Stimulated activated CD8-positive, alpha-beta memory T cell treated with anti-CD3 and anti-CD28 coated beads, Interleukin-15, amount 100 ng/mL, for 4 hours (primary cell): ENCODE results near the gene MCM5.
"Not testable (repeated sequence)": the region's sequence is repeated elsewhere in the genome, so short reads cannot be mapped to it uniquely, and the experiment has no call there.

Source experiments
- DNase-seq, 2 donors: peaks; one replicate each; pipeline ENCODE4 v3.0.0-alpha.2; 2020; ENCODE audit warnings: low read depth in 2 of 2

Gene MCM5

DNA sequence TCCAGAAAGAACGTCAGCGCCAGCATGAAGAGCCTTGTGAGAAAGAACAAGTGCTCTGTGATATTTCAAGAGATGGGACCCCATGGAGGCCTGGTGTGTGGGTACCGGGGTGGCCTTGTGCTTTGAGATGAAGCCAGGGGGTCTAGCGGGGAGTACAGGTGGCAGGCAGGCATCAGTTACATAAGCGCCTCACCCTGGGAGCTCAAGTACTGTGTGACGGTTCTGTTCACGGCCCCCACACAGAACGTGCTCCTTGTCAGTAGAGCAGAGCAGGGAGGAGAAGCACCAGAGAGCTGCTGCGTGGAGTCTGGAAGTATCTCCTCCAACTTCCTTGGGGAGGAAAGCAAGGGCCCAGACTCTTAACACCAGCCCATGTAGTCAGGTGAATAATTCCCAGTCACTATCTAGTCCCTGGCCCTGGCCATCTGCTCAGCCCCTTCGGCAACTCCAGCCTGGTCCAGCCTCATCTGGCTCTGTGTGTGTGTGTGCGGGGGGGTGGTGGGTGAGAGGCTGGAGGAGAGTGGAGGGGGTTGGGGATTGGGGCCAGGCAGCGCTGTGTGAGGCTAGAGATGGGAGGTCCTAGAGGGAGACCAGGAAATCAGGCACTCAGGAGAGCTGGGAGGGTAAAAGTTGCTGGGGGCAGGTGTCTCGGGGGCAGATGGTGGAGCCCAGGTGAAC lies 32.4 kb downstream of the MCM5 start:
- DNase-seq, result no peak

DNA sequence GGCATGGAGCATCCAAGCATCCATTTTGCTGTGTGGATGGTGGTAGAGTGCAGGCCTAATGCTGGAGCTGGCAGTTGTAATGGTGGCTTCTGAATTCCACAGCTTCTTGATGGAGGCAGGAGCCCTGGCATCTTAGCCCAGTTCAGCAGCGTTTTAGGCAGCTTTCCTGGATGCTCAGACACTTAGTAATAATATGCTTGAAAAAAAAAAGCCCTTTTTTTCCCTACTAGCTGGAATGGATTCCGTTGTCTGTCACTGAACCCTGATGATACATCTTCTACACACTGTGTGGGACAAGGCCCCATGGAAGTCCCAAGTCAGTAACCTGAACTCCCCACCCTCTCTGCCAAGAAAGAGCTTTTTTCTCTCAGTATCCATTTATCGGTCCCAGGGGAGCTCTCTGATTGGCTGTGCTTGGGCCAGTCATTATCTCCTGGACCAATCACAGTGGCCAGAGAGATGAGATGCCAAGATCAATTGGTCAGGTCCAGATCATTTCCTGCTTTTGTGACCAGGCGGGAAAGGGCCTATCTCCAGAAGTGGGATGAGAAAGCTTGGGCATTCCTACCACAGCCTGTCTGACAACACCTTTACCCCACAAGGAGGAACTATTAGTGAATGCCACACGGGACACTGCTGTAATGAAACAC lies 34.2 kb downstream of the MCM5 start:
- DNase-seq, result no peak

DNA sequence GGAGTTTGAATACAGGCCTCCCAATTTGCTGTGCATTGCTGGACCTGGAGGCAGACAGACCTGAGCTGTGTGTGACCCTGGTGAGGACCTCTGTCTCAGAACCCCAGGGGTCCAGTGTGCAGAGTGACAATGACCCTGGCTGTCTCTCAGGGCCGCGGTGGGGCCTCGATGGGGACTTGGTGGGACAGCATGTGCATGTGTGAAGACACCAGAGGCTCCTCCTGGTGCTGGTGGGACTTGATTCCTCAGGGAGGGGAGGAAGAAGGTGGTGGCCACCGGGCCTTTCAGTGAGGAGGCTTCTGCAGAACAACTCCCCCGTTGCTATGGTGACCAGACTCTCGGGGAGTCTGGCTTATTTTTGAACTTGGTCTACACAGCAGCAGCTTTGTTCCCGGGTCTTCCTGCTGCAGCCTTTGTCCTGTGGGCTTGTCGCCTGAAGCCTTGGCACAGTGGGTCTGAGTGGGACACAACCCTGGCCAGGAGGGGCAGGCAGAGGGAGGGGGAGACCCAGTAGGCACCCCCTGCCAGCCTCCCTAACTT lies 35.3 kb downstream of the MCM5 start:
- no peak for DNase-seq

DNA sequence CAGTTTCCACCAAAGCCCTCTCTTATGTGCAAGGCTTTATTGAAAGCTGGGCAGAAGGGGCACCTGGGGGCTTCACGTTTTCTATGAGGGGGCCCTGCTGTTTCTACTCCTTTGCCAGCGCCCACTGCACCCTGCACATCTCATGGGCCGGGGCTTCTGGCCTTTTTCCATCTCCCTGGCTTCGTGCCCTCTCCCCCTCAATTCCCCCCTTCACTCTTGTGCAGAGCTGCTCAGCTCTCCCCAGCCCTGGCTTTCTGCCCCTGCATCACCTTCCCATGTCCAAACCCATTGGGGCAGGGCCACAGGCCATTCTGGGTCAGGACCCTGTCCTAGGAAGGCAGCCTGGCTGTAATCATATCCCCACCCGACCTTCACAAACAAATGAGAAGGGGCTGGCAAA lies 36.5 kb downstream of the MCM5 start:
- no peak for DNase-seq

DNA sequence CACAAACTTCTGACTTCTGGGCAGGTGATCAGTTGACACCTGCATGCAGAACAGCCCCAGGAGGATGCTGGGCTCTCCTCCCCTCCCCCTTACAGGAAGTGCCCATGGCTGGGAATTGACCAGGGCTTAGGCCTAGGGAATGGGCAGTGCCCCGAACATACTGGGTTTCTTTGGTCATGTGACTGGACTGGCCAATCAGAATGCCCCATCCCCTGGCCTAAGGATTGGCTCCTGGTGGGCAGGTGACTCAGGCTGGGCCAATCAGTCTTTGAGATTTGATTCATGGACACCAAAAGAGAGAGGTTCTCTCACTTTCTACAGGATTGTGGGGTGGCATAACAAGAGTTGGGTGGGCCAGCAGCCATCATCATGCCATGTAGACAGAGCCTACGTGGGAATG lies 37.1 kb downstream of the MCM5 start:
- DNase-seq, result no peak

DNA sequence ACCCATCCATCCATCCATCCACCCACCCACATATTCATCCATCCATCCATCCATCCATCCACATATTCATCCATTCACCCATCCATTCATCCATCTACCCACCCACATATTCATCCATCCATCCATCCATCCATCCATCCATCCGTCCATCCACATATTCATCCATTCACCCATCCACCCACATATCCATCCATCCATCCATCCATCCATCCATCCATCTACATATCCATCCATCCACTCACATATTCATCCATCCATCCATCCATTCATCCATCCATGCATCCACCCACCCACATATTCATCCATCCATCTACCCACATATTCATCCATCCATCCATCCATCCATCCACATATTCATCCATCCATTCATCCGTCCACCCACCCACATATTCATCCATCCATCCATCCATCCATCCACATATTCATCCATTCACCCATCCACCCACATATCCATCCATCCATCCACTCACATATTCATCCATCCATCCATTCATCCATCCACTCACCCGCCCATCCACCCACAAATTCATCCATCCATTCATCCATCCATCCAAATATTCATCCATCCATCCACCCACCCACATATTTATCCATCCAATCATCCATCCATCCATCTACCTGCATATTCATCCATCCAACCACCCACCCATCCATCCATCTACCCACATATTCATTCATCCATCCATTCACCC lies 38.9 kb downstream of the MCM5 start:
- DNase-seq, result not testable (repeated sequence)

DNA sequence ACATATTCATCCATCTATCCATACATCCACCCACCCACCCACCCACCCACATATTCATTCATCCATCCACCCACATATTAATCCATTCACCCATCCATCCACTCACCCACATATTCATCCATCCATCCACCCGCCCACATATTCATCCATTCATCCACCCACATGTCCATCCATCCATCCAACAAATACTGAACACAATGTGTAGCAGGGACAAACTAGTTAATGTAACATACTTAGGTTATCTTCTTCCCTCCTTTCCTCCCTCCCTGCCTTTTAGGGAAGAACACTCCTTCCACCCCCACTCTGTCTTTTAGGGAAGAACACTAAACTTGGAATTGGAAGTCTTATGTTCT lies 39.4 kb downstream of the MCM5 start:
- DNase-seq, result no peak

DNA sequence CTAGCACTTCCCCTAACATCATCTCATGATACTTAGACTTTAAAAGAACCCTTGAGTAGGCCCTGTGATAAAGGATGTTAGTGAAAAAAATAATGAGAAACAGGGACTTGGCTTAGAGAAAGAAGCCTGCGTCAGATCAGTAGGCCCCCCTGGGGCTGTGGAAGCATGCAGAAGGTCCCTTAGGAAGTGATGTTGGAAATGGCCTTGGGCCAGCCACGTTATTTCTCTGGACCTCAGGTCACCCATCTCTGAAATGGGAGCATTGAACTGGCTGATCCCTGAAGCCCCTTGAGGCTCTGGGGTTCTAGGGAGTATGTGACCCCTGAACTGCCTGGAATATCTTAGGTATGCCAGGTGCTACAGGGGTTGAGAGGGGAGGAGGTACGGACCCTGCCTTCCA lies 40.2 kb downstream of the MCM5 start:
- DNase-seq, result no peak

DNA sequence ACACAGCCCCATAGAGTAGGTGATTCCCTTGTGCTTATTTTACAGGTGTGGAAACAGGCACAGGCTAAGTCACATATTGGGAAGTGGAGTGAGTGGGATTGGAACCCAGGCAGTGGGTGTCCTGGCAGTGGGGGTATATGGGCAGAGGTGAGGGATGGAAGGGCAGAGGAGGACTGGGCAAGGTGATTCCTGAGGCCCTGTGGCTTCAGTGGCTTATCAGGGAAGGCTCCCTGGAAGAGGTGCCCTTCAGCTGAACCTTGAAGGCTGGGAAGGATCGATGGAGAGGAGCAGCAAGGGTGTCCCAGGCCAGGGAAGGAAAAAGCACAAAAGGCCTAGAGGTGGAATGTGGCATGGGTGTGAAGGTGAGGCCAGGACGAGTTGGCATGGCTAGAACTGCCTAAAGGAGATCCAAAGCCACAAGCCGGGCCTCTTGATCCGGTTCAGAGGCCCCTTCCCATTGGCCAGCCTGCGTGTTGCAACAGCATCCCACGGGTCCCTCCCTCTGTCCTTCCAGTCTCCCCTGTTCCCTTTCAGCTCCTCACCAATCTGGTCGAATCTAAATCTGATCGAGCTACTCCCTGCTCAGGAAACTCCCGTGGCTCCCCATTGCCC lies 41.7 kb downstream of the MCM5 start:
- no peak for DNase-seq

DNA sequence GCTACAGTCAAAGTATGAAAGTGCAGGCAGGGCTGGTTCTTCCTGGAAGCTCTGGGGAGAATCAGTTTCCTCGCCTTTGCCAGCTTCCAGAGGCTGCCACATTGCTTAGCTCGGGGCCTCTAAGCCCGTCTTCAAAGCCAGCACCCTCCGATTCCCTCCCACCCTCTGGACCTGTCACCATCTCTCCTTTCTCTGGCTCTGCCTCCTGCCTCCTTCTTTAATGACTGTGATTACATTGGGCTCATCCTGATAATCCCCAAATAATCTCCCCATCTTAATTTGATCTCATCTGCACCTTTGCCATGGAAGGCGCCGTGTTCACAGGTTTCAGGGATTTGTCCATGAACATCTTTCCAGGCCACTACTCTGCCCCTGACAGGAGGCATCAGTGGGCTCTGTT lies 42.5 kb downstream of the MCM5 start:
- no peak for DNase-seq

DNA sequence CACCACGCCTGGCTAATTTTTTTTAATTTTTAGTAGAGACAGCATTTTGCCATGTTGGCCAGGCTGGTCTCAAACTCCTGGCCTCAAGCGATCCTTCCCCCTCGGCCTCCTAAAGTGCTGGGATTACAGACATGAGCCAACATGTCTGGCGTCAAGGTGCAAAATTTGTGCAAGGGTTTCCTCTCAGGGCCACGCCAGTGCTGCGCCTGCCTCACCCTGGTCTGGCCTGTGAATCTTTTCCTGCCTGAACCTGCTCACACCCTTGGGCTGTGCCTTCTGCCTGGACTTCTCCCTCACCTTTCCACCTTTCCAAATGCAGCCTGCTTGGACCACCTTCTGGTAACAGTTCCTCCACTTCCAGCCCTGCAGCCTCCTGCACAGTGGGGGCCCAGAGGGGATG lies 43.4 kb downstream of the MCM5 start:
- no peak for DNase-seq

DNA sequence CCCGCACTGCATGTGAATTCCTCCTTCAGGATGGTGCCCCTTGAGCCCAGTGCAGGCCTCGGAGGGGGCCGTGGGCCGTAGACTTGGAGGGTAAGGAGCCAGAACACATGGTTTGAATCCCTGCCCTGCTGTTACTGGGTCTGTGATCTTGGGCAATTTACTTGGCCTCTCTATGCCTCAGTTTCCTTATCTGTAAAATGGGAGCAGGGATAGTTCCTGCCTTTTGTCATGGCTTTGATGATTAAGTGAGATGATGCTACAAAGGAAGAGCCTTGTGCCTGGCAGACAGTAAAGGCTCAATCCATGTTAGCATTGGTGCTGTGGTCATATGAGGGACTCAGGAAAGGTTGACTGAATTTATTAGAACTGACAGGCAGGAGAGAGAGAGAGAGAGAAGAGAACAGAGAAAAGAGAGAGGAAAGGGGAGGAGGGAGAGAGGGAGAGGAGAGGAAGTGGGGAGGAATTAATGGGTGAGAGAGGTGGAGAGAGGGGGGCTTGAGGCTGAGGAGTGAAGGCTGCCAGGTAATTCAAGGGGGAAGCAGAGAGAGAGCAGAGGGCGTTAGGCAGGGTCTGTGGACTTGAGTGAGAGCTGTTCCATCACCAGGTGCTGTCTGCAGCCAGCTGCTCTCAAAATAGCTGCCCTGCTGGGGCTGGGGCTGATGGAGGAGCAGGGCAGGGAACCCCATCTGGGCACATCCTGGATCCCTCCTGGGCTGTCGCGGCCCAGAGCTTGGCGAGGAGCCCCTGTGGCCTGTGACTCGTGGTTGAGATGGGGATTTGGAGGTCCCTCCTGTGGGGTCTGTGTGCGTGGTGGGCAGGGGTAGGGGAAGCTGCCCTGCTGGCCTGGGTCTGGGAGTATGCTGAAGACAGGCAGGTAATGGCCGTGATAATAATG lies 44.1 kb downstream of the MCM5 start:
- DNase-seq, result no peak

DNA sequence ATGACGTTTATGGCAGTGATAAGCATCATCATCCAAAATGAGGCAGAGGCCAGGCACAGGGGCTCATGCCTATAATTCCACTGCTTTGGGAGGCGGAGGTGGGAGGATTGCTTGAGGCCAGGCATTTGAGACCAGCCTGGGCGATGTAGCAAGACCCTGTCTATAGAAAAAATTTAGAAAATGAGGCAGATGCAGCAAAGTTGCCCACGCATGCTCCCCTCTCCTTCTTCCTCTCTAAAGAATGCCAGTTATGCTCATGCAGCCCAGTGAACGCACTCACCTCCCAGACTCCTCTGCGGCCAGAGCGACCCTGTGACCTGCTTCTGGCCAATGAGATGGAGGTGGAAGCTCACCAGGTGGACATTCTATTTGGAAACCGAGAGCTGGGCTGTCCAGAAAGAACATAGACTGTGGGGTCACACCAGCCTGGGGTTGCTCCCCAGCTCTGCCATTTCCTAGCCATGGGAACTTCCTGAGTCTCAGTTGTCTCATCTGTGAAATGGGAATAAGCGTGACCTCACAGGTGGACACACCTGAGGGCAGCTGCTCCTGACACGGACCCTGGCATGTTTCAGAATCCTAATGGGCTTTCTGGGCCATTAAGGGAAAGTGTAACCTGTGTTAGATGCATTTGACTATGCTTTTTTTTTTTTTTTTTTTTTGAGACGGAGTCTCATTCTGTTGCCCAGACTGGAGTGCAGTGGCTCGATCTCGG lies 44.9 kb downstream of the MCM5 start:
- no peak for DNase-seq

DNA sequence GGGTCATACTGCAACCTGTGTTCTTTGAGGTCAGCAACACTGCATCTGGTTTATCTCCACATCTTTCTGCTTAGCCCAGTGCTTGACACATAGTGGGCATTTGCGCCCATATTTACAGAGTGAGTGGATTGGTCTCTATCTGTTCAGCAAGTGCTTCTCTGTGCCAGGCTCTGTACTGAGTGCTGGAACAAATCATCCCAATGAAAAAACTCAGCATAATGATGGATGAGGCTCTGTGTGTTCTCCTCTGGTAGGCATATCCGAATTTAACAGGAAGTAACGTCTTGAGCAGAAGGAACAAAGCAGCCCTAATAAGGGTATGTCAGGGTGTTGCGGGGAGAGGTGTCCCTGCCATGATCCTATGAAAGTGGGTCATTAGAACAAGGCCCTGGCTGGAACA lies 46.0 kb downstream of the MCM5 start:
- DNase-seq, result no peak

DNA sequence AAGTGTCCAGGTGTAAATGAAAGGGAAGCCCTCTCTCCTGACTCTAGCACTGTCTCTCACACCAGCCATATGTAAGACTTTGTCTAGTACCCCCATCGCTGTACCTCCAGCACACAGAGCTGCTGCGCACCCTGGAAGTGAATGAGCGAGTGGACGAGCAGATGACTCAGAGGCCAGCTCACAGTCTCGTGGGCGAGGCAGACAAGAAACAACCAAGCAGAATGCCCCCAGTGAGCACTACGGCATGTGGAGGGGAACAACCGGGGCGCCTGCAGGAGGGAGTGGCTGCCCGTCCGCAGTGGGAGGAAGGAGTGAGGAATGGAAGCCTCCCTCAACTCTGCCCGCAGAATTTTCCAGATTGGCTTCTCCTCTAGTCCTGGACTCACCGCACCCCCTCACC lies 46.4 kb downstream of the MCM5 start:
- no peak for DNase-seq

DNA sequence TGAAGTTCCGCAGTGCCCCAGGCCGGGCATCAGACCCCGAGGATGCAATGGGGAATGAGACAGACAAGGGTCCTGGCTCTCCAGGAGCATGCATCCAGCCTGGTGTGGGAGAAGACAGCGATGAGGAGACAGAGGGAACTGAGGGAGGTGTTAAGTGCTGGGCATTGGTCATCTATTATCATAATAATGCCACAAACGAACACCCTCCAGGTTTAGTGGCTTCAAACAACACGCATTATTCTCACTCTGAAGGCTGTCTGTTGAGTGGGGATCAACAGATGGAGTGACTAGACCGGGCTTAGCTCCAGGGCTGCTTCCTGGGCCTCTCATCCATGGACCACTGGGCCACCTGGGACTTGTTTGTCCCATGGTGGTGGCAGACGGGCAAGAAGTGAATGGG lies 48.6 kb downstream of the MCM5 start:
- DNase-seq, result no peak

DNA sequence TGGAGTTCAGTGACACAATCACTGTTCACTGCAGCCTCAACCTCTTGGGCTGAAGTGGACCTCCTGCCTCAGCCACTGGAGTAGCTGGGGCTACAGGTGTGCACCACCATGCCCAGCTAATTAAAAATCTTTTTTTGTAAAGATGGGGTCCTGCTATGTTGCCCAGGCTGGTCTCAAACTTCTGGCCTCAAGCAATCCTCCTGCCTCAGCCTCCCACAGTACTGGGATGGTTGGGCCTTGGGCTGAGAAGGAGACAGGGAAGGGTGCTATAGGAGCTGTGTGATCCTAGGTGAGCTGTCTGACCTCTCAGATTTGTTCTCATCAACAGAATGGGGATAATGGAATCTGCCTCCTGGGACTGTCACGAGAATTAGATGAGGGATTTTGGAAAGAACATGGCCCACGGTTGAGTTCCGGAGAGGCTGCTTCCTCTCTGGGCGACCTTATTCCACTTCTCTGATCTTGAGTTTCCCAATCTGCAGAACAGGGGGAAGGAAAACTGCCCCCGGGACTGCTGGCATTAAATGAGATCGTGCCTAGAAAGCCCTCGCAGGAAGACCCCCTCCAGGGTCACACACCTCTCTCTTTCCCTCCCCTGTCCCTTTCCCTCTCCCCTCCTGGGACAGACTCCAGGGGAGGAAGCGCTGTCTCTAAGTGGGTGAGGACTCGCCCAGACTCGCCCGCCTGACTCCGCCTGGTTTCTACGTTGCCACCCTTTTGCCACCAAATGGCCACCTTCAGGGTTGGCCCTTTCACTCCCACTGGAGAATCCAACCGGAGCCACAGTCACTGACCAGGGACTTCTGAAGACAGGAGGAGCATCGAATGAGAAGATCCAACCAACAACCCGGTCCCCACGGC lies 50.1 kb downstream of the MCM5 start:
- no peak for DNase-seq

DNA sequence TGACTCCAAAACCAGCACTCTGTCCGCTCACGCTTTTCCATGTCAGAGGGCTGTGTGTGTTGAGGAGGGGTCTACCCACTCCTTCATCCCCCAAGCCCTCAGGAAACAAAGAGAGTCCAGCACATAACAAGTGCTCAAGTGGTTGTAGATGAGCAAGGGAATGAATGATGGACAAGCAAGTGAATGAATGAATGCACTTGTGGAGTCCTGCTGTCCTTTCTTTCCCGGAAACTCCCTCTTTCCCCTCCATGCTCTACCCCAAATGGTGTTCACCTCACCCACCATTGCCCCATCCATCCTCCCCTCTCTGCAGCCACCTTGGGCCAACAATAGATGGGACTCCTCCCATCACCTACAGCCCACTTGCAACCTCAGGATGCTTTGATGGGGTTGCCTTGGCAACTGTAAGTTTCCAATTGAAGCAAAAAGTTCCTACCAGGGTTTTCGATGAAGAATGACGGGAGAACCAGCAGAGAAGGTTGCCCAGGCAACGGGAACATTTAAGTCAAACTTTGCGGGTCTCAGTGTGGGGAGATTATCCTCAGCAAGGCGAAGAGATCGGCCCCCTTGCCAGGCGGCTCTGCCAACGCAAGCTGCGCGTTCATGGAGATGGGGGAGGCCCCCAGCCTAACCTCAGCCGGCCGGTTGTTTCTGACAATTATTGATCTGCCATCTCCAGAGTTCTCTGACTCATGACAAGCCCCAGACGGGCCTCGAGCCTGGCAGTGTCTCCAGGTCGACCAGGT lies 51.1 kb downstream of the MCM5 start:
- no peak for DNase-seq

DNA sequence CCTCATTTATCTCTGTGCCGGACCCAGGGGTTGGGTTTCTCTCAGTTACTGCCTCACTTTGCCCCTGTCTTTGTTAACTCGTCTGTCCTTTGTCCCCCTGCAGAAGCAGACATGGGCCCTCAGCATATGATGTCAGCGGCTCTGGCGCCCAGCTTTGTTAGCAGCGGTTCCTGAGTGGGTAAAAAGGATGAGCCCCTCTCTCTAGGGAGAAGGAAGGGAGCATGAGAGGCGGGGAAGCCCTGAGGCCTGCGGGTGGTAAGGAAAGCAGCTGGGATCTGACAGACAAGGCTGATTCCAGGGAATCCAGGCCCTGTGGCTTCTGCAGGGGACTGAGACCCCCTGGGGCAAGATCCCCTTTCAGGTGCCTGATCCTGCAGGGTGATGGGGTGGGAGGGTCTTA lies 51.7 kb downstream of the MCM5 start:
- no peak for DNase-seq
